CD4-positive, alpha-beta T cell (primary cell): Measurements from ENCODE around the gene APP. TPM values are rescaled to one million over a fixed set of nuclear protein-coding genes. Genes with fewer than 3 reads are reported as not detected.

Experiments used
- ATAC-seq: fragments of 200-7000 bp; cut with Tn5 transposase; one replicate; pipeline ENCODE4 v1.10.0; 2022; ENCODE audit warnings: mild to moderate bottlenecking; ENCODE audit not compliant: poor library complexity
- CTCF ChIA-PET: fragments of 350-600 bp; sonication (Branson Sonifier 250); formaldehyde crosslinking; loops from one replicate; lab custom pipeline; 2021; ENCODE audit warnings: antibody characterized with exemption, inconsistent platforms; lab: Charles Lee
- POLR2A ChIA-PET: fragments of 350-600 bp; sonication (Branson Sonifier 250); formaldehyde crosslinking; loops from one replicate; lab custom pipeline; 2021; ENCODE audit warnings: antibody characterized with exemption, inconsistent platforms; lab: Charles Lee
- DNase-seq, 14 experiments: peaks; one replicate each; pipeline ENCODE4 v3.0.0-alpha.2; 2013 to 2020; ENCODE audit warnings: mixed read lengths in 2 of 14
- H3K27ac ChIP-seq, 2 donors: one replicate each; pipeline versions ENCODE4 v1.5.1 to v1.7.0; 2013; ENCODE audit warnings: low read length in 2 of 2, low read depth in 1 of 2, mild to moderate bottlenecking in 1 of 2
- H3K27me3 ChIP-seq, 2 experiments: 1 replicate in 1 of 2; 2 replicates in 1 of 2; pipeline versions ENCODE4 v1.6.1 to v1.7.0; 2013; ENCODE audit warnings: low read length in 2 of 2, control low read depth in 1 of 2, mild to moderate bottlenecking in 1 of 2, moderate library complexity in 1 of 2; ENCODE audit not compliant: insufficient read depth in 2 of 2, control insufficient read depth in 1 of 2
- H3K36me3 ChIP-seq: one replicate; pipeline ENCODE4 v1.6.1; 2013; ENCODE audit warnings: low read length, control low read depth; ENCODE audit not compliant: insufficient read depth
- H3K4me1 ChIP-seq: one replicate; pipeline ENCODE4 v1.6.1; 2013; ENCODE audit warnings: low read length, control low read depth; ENCODE audit not compliant: insufficient read depth
- H3K4me3 ChIP-seq: one replicate; pipeline ENCODE4 v1.5.1; 2013; ENCODE audit warnings: mild to moderate bottlenecking, low read length, moderate library complexity
- H3K9me3 ChIP-seq, 2 experiments: 1 replicate in 1 of 2; 2 replicates in 1 of 2; pipeline versions ENCODE4 v1.6.1 to v1.7.0; 2013; ENCODE audit warnings: low read length in 2 of 2, mild to moderate bottlenecking in 2 of 2, control low read depth in 1 of 2, moderate library complexity in 1 of 2; ENCODE audit not compliant: control insufficient read depth in 1 of 2, insufficient read depth in 1 of 2
- H3K27ac Mint-ChIP-seq: one replicate; pipeline ENCODE4 v1.8.0; 2020; ENCODE audit warnings: mixed read lengths
- H3K27me3 Mint-ChIP-seq: one replicate; pipeline ENCODE4 v1.8.0; 2021; ENCODE audit warnings: mixed read lengths
- H3K36me3 Mint-ChIP-seq: one replicate; pipeline ENCODE4 v1.8.0; 2021; ENCODE audit warnings: low read depth, mixed read lengths
- H3K4me1 Mint-ChIP-seq: one replicate; pipeline ENCODE4 v1.8.0; 2021; ENCODE audit warnings: low read depth, mixed read lengths
- H3K4me3 Mint-ChIP-seq: one replicate; pipeline ENCODE4 v1.8.0; 2020; ENCODE audit warnings: mild to moderate bottlenecking, mixed read lengths
- H3K9me3 Mint-ChIP-seq: one replicate; pipeline ENCODE4 v1.8.0; 2020; ENCODE audit warnings: mixed read lengths
- CTCF ChIP-seq: fragments of 200-600 bp; IDR thresholded peaks from one replicate; pipeline ENCODE4 v1.8.0; 2022; ENCODE audit warnings: antibody characterized with exemption, mild to moderate bottlenecking
- intact Hi-C, 2 experiments: fragments of 100-400 bp; cut with DNase I in 1 of 2; cut with micrococcal nuclease in 1 of 2; formaldehyde crosslinking; loops; one replicate each; pipeline versions ENCODE4 v1.15.1 to v1.9.0; 2023 to 2025; cut with DNase I, micrococcal nuclease
- total RNA-seq, 174 experiments: library from RNA in 2 of 174; stranded (reverse) in 2 of 174; gene quantifications; one replicate each; pipeline ENCODE4 v1.2.3 and lab custom pipeline; 2021 to 2026

Gene APP
- total RNA-seq, 2 experiments from 2014 or later: 43.6 to 44.4 TPM

GRCh38 chr21:26142363-26142762, 28.2 kb downstream of the APP start:
- H3K9me3 Mint-ChIP-seq: no peaks in the 10 kb centered on the region
- no peaks in the 10 kb centered on the region for H3K27me3 Mint-ChIP-seq
- H3K36me3 ChIP-seq: no peaks in the 10 kb centered on the region
- no peaks in the 10 kb centered on the region for H3K9me3 ChIP-seq
- no peaks in the 10 kb centered on the region for H3K36me3 Mint-ChIP-seq
- H3K27ac Mint-ChIP-seq: no peak overlapping the region
- H3K4me3 ChIP-seq: no peak overlapping the region
- POLR2A ChIA-PET: no interaction called here
- intact Hi-C loops: no loop called here
- H3K4me3 Mint-ChIP-seq: no peak overlapping the region
- ATAC-seq (no peak), DNase-seq (no peak)
- CTCF ChIA-PET: no interaction called here
- H3K27ac ChIP-seq: no peak overlapping the region
- H3K27me3 ChIP-seq: no peaks in the 10 kb centered on the region
- no peaks in the 10 kb centered on the region for H3K4me1 ChIP-seq
- no peak for TF ChIP-seq CTCF
- H3K4me1 Mint-ChIP-seq: peaks cover 13% of the 10 kb centered on the region

- Histone ChIP-seq H3K27me3 (no peaks in the 10 kb centered on the region), H3K4me3 (no peak overlapping the region), H3K9me3 (no peaks in the 10 kb centered on the region), H3K27ac (no peak overlapping the region), H3K4me1 (peaks cover 5% of the 10 kb centered on the region), H3K36me3 (no peaks in the 10 kb centered on the region)
- ATAC-seq: no peak
- ChIA-PET CTCF (interaction anchor here (1.0 to 1.3 kb wide), 2 partner anchors 28 to 339 kb away, joined by 3 read pairs; no protein-coding TSS in a partner anchor), POLR2A (no interaction called here)
- no peak for TF ChIP-seq CTCF
- peaks cover 22% of the 10 kb centered on the region for H3K4me1 Mint-ChIP-seq
- H3K36me3 Mint-ChIP-seq: no peaks in the 10 kb centered on the region
- H3K27me3 Mint-ChIP-seq: no peaks in the 10 kb centered on the region
- H3K9me3 Mint-ChIP-seq: no peaks in the 10 kb centered on the region
- DNase-seq: no peak
- no peak overlapping the region for H3K27ac Mint-ChIP-seq
- H3K4me3 Mint-ChIP-seq: no peak overlapping the region
- intact Hi-C loops: no loop called here
Observed at GRCh38 chr21:26140926-26141325, 29.6 kb downstream of the APP start.

GRCh38 chr21:26140164-26140579, 30.4 kb downstream of the APP start:
- DNase-seq: peak in 2 of 14 experiments; percentile 17 to 43
- no peak for TF ChIP-seq CTCF
- ChIA-PET POLR2A (no interaction called here), CTCF (no interaction called here)
- Histone ChIP-seq H3K27ac (no peak overlapping the region), H3K27me3 (no peaks in the 10 kb centered on the region), H3K4me3 (no peak overlapping the region), H3K4me1 (peaks cover 5% of the 10 kb centered on the region), H3K9me3 (no peaks in the 10 kb centered on the region), H3K36me3 (no peaks in the 10 kb centered on the region)
- Mint-ChIP-seq H3K4me1 (peaks cover 26% of the 10 kb centered on the region), H3K4me3 (no peak overlapping the region), H3K36me3 (no peaks in the 10 kb centered on the region), H3K27ac (no peak overlapping the region), H3K27me3 (no peaks in the 10 kb centered on the region), H3K9me3 (no peaks in the 10 kb centered on the region)
- intact Hi-C loops: no loop called here
- no peak for ATAC-seq
